Right cardiac atrium (tissue), 5 donors: ENCODE measurements around the gene MYOF. TPM values are rescaled to one million over a fixed set of nuclear protein-coding genes. Genes with fewer than 3 reads are reported as not detected.

Experiments used
- ATAC-seq, 2 donors: fragments of 200-7000 bp; cut with Tn5 transposase; one replicate each; pipeline versions ENCODE4 v1.8.0 to v1.9.1; 2020; ENCODE audit warnings: moderate library complexity in 2 of 2, mild to moderate bottlenecking in 1 of 2
- DNase-seq, 3 donors: peaks; one replicate each; pipeline ENCODE4 v3.0.0-alpha.2; 2020
- H3K27ac ChIP-seq: one replicate; pipeline ENCODE4 v1.5.1; 2013; ENCODE audit warnings: mild to moderate bottlenecking, low read length, control low read depth, moderate library complexity
- H3K27me3 ChIP-seq: one replicate; pipeline ENCODE4 v1.6.1; 2013; ENCODE audit not compliant: control insufficient read depth, insufficient read depth
- H3K4me1 ChIP-seq: one replicate; pipeline ENCODE4 v1.6.1; 2013; ENCODE audit warnings: low read length; ENCODE audit not compliant: control insufficient read depth, insufficient read depth
- H3K4me3 ChIP-seq: one replicate; pipeline ENCODE4 v1.5.1; 2013; ENCODE audit warnings: low read length, control low read depth
- H3K9me3 ChIP-seq: one replicate; pipeline ENCODE4 v1.6.1; 2013; ENCODE audit warnings: low read length; ENCODE audit not compliant: control insufficient read depth
- WGBS: extraction: QIAGEN DNeasy Blood & Tissue Kit; methylation state at CpG from one replicate; pipeline ENCODE4 v1.1.7; 2013; 5-methylcytosine and 5-hydroxymethylcytosine counted together
- intact Hi-C, 4 donors: fragments of 100-400 bp; cut with DNase I; formaldehyde crosslinking; loops; one replicate each; pipeline versions ENCODE4 v1.11.0 to v1.14.0; 2022 to 2023
- long read RNA-seq, 4 donors: library from polyadenylated mRNA; unstranded; transcript quantifications; one replicate each; pipeline ENCODE4 v2.0.0, GENCODE V29; 2020 to 2021
- polyA plus RNA-seq: library from polyadenylated mRNA; stranded (reverse); fragments of 200-250 nt; gene quantifications from one replicate; pipeline ENCODE4 v1.2.3, GENCODE V29; 2013
- total RNA-seq, 4 donors: library from RNA; stranded (reverse); fragmentation: NEBNext Ultra II Directional; extraction: Animal tissue kit (Norgen Biotek cat#: 25700); gene quantifications; one replicate each; pipeline ENCODE4 v1.2.1, GENCODE V29; 2021
- donor health status: healthy with polysubstance abuse.
- donor health status: DM: no; HTN: yes; CAD: no.
- donor health status: DM: no; HTN: no; CAD: no.
- donor health status: DM: no; HTN: yes; CAD: no; lungs with severe emphysema.
- donor health status: DM: yes; HTN: yes; CAD: no.

Gene MYOF, protein sequence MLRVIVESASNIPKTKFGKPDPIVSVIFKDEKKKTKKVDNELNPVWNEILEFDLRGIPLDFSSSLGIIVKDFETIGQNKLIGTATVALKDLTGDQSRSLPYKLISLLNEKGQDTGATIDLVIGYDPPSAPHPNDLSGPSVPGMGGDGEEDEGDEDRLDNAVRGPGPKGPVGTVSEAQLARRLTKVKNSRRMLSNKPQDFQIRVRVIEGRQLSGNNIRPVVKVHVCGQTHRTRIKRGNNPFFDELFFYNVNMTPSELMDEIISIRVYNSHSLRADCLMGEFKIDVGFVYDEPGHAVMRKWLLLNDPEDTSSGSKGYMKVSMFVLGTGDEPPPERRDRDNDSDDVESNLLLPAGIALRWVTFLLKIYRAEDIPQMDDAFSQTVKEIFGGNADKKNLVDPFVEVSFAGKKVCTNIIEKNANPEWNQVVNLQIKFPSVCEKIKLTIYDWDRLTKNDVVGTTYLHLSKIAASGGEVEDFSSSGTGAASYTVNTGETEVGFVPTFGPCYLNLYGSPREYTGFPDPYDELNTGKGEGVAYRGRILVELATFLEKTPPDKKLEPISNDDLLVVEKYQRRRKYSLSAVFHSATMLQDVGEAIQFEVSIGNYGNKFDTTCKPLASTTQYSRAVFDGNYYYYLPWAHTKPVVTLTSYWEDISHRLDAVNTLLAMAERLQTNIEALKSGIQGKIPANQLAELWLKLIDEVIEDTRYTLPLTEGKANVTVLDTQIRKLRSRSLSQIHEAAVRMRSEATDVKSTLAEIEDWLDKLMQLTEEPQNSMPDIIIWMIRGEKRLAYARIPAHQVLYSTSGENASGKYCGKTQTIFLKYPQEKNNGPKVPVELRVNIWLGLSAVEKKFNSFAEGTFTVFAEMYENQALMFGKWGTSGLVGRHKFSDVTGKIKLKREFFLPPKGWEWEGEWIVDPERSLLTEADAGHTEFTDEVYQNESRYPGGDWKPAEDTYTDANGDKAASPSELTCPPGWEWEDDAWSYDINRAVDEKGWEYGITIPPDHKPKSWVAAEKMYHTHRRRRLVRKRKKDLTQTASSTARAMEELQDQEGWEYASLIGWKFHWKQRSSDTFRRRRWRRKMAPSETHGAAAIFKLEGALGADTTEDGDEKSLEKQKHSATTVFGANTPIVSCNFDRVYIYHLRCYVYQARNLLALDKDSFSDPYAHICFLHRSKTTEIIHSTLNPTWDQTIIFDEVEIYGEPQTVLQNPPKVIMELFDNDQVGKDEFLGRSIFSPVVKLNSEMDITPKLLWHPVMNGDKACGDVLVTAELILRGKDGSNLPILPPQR (N-terminal part only)
- total RNA-seq: 10 to 100 TPM; 13.6 to 25.0 (median 16.2) TPM
- 5.5 TPM for polyA plus RNA-seq
- long read RNA-seq, donor 1, partial matches to known transcripts: 3 of 3 reads
- long read RNA-seq, donor 1, other reads (novel, unspliced or antisense): 0 of 3 reads
- long read RNA-seq, donor 2: 0 reads
- long read RNA-seq, donor 3, partial matches to known transcripts: 9 of 15 reads
- long read RNA-seq, donor 3, other reads (novel, unspliced or antisense): 2 of 15 reads
- long read RNA-seq, donor 4: 0 reads

DNA sequence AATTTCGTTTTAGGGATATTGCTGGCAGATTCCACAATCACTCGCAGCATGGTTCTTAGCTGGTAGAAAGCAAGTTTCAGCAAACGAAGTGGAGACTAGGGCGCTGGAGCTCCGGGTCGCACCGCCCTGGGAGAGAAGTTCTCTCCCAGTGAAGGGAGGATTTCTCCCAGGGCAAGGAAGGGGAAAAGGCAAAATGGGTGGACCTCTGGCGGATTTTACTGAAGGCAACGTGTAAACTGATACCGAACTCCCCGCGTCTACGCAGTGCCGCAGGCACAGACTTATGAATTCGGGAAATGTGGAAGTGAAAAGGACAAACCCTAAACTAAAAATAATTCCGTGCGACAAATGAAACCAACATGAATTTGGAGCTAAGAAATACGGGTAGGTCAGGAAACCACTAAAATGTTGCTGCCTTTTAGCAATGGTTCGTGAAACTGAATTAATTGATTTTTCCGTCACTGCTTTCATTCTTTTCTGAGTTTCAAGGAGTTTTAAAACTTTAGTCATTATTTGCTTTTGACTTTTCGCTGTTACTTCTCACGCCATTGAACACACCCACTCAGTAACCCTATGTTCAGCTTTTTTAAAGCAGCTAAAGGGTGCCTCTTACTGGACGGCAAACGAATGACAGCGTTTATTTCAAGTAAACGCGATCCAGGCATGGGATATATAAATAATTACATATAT, at the start of gene MYOF:
Gene MYOF (minus strand): TSS at position 190 of the 690 bp plus-strand sequence. CDS start 140 bp downstream, at position 50.
- Histone ChIP-seq H3K27me3 (no peaks in the 10 kb centered on the region), H3K4me1 (no peaks in the 10 kb centered on the region), H3K9me3 (no peaks in the 10 kb centered on the region), H3K4me3 (peak within 1 kb of the TSS; percentile 98), H3K27ac (peak within 1 kb of the TSS; percentile 86)
- peak; percentile 61 to 80 (median 70) for DNase-seq
- intact Hi-C loops: loop anchor here (1.0 to 5.0 kb wide), 4 partner anchors 101 to 106 kb away; no protein-coding TSS in a partner anchor
- ATAC-seq: peak; percentile 89 to 90
- WGBS: under 1% methylated on average over 27 of the region's 27 CpGs

- H3K4me1 ChIP-seq: no peaks in the 10 kb centered on the region
- no peak for DNase-seq
- 96% methylated on average over 4 of the region's 4 CpGs for WGBS
- no peaks in the 10 kb centered on the region for H3K27me3 ChIP-seq
- intact Hi-C loops: no loop called here
- H3K9me3 ChIP-seq: no peaks in the 10 kb centered on the region
- no peak for ATAC-seq
- H3K4me3 ChIP-seq: no peak overlapping the region
- no peak overlapping the region for H3K27ac ChIP-seq
These were observed 36.4 kb upstream of the MYOF start for GRCh38 chr10:93518531-93518930.

GRCh38 chr10:93516006-93516380, 33.9 kb upstream of the MYOF start:
- 94% methylated on average over 1 of the region's 1 CpG for WGBS
- ATAC-seq (peak in 1 of 2 donors; percentile 28), DNase-seq (no peak)
- H3K4me1 ChIP-seq: no peaks in the 10 kb centered on the region
- no peak overlapping the region for H3K4me3 ChIP-seq
- H3K27me3 ChIP-seq: no peaks in the 10 kb centered on the region
- H3K27ac ChIP-seq: no peak overlapping the region
- H3K9me3 ChIP-seq: no peaks in the 10 kb centered on the region
- intact Hi-C loops: no loop called here

GRCh38 chr10:93515071-93516005, 33.2 kb upstream of the MYOF start:
- DNase-seq: no peak
- Histone ChIP-seq H3K27ac (no peak overlapping the region), H3K4me1 (no peaks in the 10 kb centered on the region), H3K4me3 (no peak overlapping the region), H3K9me3 (no peaks in the 10 kb centered on the region), H3K27me3 (no peaks in the 10 kb centered on the region)
- ATAC-seq: peak; percentile 47 to 63
- intact Hi-C loops: no loop called here
- WGBS: 46% methylated on average over 8 of the region's 8 CpGs

DNA sequence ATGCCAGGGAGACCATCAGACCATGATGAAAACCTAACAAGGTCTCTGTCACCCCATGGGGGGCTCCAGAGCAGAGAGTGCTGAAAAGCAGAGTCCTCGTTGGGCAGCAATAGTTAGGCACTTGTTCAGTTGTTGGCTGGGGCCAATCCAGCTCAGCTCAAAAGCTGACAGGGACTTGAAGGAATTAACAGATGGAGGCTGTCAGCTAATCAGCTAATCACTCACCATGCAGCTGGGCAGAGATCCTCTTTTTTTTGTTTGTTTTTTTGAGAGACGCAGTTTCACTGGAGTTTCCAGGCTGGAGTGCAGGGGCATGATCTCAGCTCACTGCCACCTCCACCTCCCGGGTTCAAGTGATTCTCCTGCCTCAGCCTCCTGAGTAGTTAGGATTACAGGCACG, 32.4 kb upstream of the MYOF start:
- intact Hi-C loops: no loop called here
- no peak overlapping the region for H3K4me3 ChIP-seq
- ATAC-seq (no peak), DNase-seq (no peak)
- H3K4me1 ChIP-seq: no peaks in the 10 kb centered on the region
- H3K9me3 ChIP-seq: no peaks in the 10 kb centered on the region
- H3K27me3 ChIP-seq: no peaks in the 10 kb centered on the region
- WGBS: 71% methylated on average over 4 of the region's 4 CpGs
- H3K27ac ChIP-seq: no peak overlapping the region

GRCh38 chr10:93513091-93513490, 31.0 kb upstream of the MYOF start:
- WGBS: 100% methylated on average over 1 of the region's 1 CpG

GRCh38 chr10:93512565-93512964, 30.4 kb upstream of the MYOF start:
- Histone ChIP-seq H3K9me3 (no peaks in the 10 kb centered on the region), H3K4me1 (no peaks in the 10 kb centered on the region), H3K4me3 (no peak overlapping the region), H3K27ac (no peak overlapping the region), H3K27me3 (no peaks in the 10 kb centered on the region)
- DNase-seq (no peak), ATAC-seq (no peak)
- intact Hi-C loops: no loop called here
- WGBS: 100% methylated on average over 1 of the region's 1 CpG

More at GRCh38 chr10:93513091-93513490, 31.0 kb upstream of the MYOF start:
- Histone ChIP-seq H3K4me3 (no peak overlapping the region), H3K4me1 (no peaks in the 10 kb centered on the region), H3K27me3 (no peaks in the 10 kb centered on the region), H3K27ac (no peak overlapping the region), H3K9me3 (no peaks in the 10 kb centered on the region)
- ATAC-seq (no peak), DNase-seq (no peak)
- intact Hi-C loops: no loop called here

GRCh38 chr10:93509816-93510215, 27.7 kb upstream of the MYOF start:
- Histone ChIP-seq H3K27ac (no peak overlapping the region), H3K9me3 (no peaks in the 10 kb centered on the region), H3K4me1 (no peaks in the 10 kb centered on the region), H3K4me3 (no peak overlapping the region), H3K27me3 (no peaks in the 10 kb centered on the region)
- ATAC-seq (no peak), DNase-seq (no peak)
- intact Hi-C loops: no loop called here
- WGBS: 95% methylated on average over 8 of the region's 8 CpGs

DNA sequence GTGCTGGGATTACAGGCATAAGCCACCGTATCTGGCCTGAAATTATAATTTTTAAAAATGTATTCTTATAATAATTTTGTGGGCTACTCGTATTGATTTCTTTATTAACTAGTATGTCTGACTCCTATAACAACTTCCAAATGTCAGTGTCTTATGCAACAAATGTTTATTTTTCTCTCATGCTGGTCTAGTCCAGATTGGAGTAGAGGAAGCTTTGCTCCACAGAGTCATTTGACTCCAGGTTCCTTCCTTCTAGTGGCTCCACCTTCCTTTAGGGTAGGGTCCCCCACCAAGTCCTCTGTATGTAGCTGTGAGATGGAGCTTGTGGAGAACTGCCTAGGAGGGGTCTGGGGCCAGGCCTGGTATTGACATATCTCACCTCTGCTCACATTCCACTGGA, 22.9 kb upstream of the MYOF start:
- no peak for ATAC-seq
- WGBS: 97% methylated on average over 2 of the region's 2 CpGs

More for the DNA sequence above, 22.9 kb upstream of the MYOF start:
- H3K27ac ChIP-seq: no peak overlapping the region
- no peak for DNase-seq
- H3K27me3 ChIP-seq: no peaks in the 10 kb centered on the region
- H3K4me1 ChIP-seq: no peaks in the 10 kb centered on the region
- intact Hi-C loops: no loop called here
- no peak overlapping the region for H3K4me3 ChIP-seq
- no peaks in the 10 kb centered on the region for H3K9me3 ChIP-seq
